ENCODE measurements around the gene DAGLB. TPM values are rescaled to one million over a fixed set of nuclear protein-coding genes. Genes with fewer than 3 reads are reported as not detected.

DAGLB gene
- total and polyA plus RNA-seq, 10 donors = 7.2 to 35.1 (median 24.6) TPM

GRCh38 chr7:6413637-6414036 lies 34.1 kb downstream of the DAGLB start:
- Histone ChIP-seq H3K27me3 (replicated peaks in 1 of 7) (no peaks in the 10 kb centered on the region), H3K27ac (no peak overlapping the region), H3K4me1 (no peaks in the 10 kb centered on the region), H3K36me3 (peaks cover 0 to 99% (median 88%) of the 10 kb centered on the region in 6 donors), H3K9me3 (no peaks in the 10 kb centered on the region), H3K4me3 (no peak overlapping the region)
- DNase-seq = no peak
- WGBS, 5 donors = 92 to 99% (median 95%) methylated on average over 10 of the region's 10 CpGs
- TF ChIP-seq CTCF (IDR thresholded peaks at IDR 0.05 in 8 of 11, conservative IDR thresholded peaks at IDR 0.05 in 3 of 11) (no peak), POLR2AphosphoS5 (IDR thresholded peaks at IDR 0.05) (peak in 2 of 3 donors; percentile 13 to 22), POLR2A (IDR thresholded peaks at IDR 0.05) (no peak)
- intact Hi-C loops (cut with DNase I; ENCODE audit: low total_unique reads) = no loop called here

GRCh38 chr7:6409944-6410693 lies 37.6 kb downstream of the DAGLB start:
- TF ChIP-seq POLR2AphosphoS5 (IDR thresholded peaks at IDR 0.05) (peak in 2 of 3 donors; percentile 42 to 80), POLR2A (IDR thresholded peaks at IDR 0.05) (no peak)
- Histone ChIP-seq H3K27ac (no peak overlapping the region), H3K4me3 (no peak overlapping the region), H3K9me3 (no peaks in the 10 kb centered on the region), H3K27me3 (replicated peaks in 1 of 7) (no peaks in the 10 kb centered on the region), H3K36me3 (peaks cover 0 to 100% (median 99%) of the 10 kb centered on the region in 6 donors), H3K4me1 (no peaks in the 10 kb centered on the region)
- 88 to 95% (median 94%) methylated on average over 25 to 34 of the region's 34 CpGs for WGBS, 5 donors
- DNase-seq = peak; percentile 70
- intact Hi-C loops (cut with DNase I; ENCODE audit: low total_unique reads) = no loop called here

GRCh38 chr7:6409091-6409490 lies 38.7 kb downstream of the DAGLB start:
- Histone ChIP-seq H3K4me3 (no peak overlapping the region), H3K9me3 (no peaks in the 10 kb centered on the region), H3K4me1 (no peaks in the 10 kb centered on the region), H3K36me3 (peaks cover 0 to 100% (median 99%) of the 10 kb centered on the region in 6 donors), H3K27ac (no peak overlapping the region), H3K27me3 (replicated peaks in 1 of 7) (no peaks in the 10 kb centered on the region)
- DNase-seq = no peak
- intact Hi-C loops (cut with DNase I; ENCODE audit: low total_unique reads) = no loop called here
- WGBS, 5 donors = 91 to 97% (median 95%) methylated on average over 14 of the region's 14 CpGs
- TF ChIP-seq POLR2A (IDR thresholded peaks at IDR 0.05) (no peak), POLR2AphosphoS5 (IDR thresholded peaks at IDR 0.05) (no peak), CTCF (IDR thresholded peaks at IDR 0.05 in 8 of 11, conservative IDR thresholded peaks at IDR 0.05 in 3 of 11) (no peak)

GRCh38 chr7:6407434-6407833 lies 40.3 kb downstream of the DAGLB start:
- peaks cover 3 to 100% (median 98%) of the 10 kb centered on the region in 6 donors for H3K36me3 ChIP-seq

More at GRCh38 chr7:6407434-6407833, 40.3 kb downstream of the DAGLB start:
- no peaks in the 10 kb centered on the region for H3K4me1 ChIP-seq
- no peaks in the 10 kb centered on the region for H3K27me3 ChIP-seq (replicated peaks in 1 of 7)
- H3K9me3 ChIP-seq = no peaks in the 10 kb centered on the region
- no peak overlapping the region for H3K27ac ChIP-seq
- no peak for DNase-seq
- 93 to 98% (median 97%) methylated on average over 4 of the region's 4 CpGs for WGBS, 5 donors
- intact Hi-C loops (cut with DNase I; ENCODE audit: low total_unique reads) = no loop called here
- H3K4me3 ChIP-seq = no peak overlapping the region
- TF ChIP-seq POLR2A (IDR thresholded peaks at IDR 0.05) (no peak), POLR2AphosphoS5 (IDR thresholded peaks at IDR 0.05) (no peak), CTCF (IDR thresholded peaks at IDR 0.05 in 8 of 11, conservative IDR thresholded peaks at IDR 0.05 in 3 of 11) (no peak)
